ENCODE measurements around the gene CRYGN. TPM values are rescaled to one million over a fixed set of nuclear protein-coding genes. Genes with fewer than 3 reads are reported as not detected.

The CRYGN gene
- total and polyA plus RNA-seq, 9 of the 15 experiments (the other 6 are each of a cell fraction or from before 2014, with no cell fraction given): not detected

- no peak overlapping the region for H3K4me2 ChIP-seq (ENCODE audit: insufficient read depth, low read length)
- TF ChIP-seq HDAC2 (IDR thresholded peaks at IDR 0.05) (no peak), MTA3 (IDR thresholded peaks at IDR 0.05; ENCODE audit: borderline replicate concordance) (no peak), ETV1 (tag; conservative IDR thresholded peaks at IDR 0.05; ENCODE audit: low read depth) (no peak), PCBP2 (IDR thresholded peaks at IDR 0.05; ENCODE audit: low read depth, low read length, poor library complexity, severe bottlenecking) (no peak), FOXP1 (CRISPR knock-in tag; IDR thresholded peaks at IDR 0.05) (no peak), ZBTB11 (CRISPR knock-in tag; IDR thresholded peaks at IDR 0.05) (no peak), SIN3A (IDR thresholded peaks at IDR 0.05; ENCODE audit: borderline replicate concordance in 2 of 2, control insufficient read depth in 1 of 2, low read depth in 2 of 2, low read length in 2 of 2) (no peak), ZHX1 (conservative IDR thresholded peaks at IDR 0.05; ENCODE audit: low read length) (no peak), YY1 (IDR thresholded peaks at IDR 0.05; ENCODE audit: borderline replicate concordance in 1 of 3, control insufficient read depth in 1 of 3, extremely low read depth in 1 of 3, insufficient read depth in 3 of 3, insufficient read length in 1 of 3, insufficient replicate concordance in 2 of 3, low read depth in 1 of 3, low read length in 2 of 3) (no peak), ZNF347 (CRISPR knock-in tag; IDR thresholded peaks at IDR 0.05; ENCODE audit: low read depth) (no peak), PTTG1 (tag; IDR thresholded peaks at IDR 0.05; ENCODE audit: low read depth) (no peak), ATF4 (CRISPR knock-in tag; IDR thresholded peaks at IDR 0.05) (no peak)
Observed at GRCh38 chr7:151482883-151483710, 43.2 kb upstream of the CRYGN start.

More at GRCh38 chr7:151482883-151483710, 43.2 kb upstream of the CRYGN start:
- no peak for FAIRE-seq
- Histone ChIP-seq H4K20me1 (replicated peaks; ENCODE audit: control insufficient read depth, insufficient read depth, low read length) (peaks cover 7% of the 10 kb centered on the region), H3K9ac (ENCODE audit: insufficient read depth in 1 of 2, low read depth in 2 of 2, low read length in 2 of 2) (no peak overlapping the region), H2AFZ (ENCODE audit: low read depth, low read length) (no peak overlapping the region), H3K36me3 (ENCODE audit: control insufficient read depth, insufficient read depth, low read length) (peaks cover 90% of the 10 kb centered on the region), H3K4me1 (replicated peaks in 1 of 2; ENCODE audit: control insufficient read depth in 2 of 2, insufficient read depth in 2 of 2, low read length in 2 of 2) (no peaks in the 10 kb centered on the region; a peak in 1 of 5 replicates), H3K9me1 (ENCODE audit: control insufficient read depth, insufficient read depth, low read length) (no peaks in the 10 kb centered on the region), H3K27ac (ENCODE audit: extremely low read depth, low read depth, low read length) (no peak overlapping the region), H3K27me3 (ENCODE audit: control insufficient read depth in 2 of 2, insufficient read depth in 2 of 2, low read length in 2 of 2) (no peaks in the 10 kb centered on the region), H3K4me3 (no peak overlapping the region), H3K9me3 (replicated peaks; ENCODE audit: control insufficient read depth, insufficient read depth, low read depth, low read length) (no peaks in the 10 kb centered on the region), H3K79me2 (ENCODE audit: control insufficient read depth, insufficient read depth, low read length) (peaks cover 80% of the 10 kb centered on the region)
- ChIA-PET POLR2A (interaction anchor here (0.6 to 1.1 kb wide), 5 partner anchors 10 to 272 kb away, joined by 3 to 4 read pairs (median 3); no protein-coding TSS in a partner anchor), CTCF (ENCODE audit: low intra/inter-chr PET ratio) (no interaction called here)
- BruUV-seq (replicated peaks): no TSS peak
- no peak for DNase-seq (ENCODE audit: extremely low read depth in 1 of 4, low spot score in 3 of 4)
- in situ Hi-C loops (cut with MboI): no loop called here
- WGBS (ENCODE audit: insufficient coverage, low coverage, missing lambda C conversion rate): 90% methylated on average over 8 of the region's 8 CpGs
- ATAC-seq: no peak; the same call in 2 of the 3 replicates
- intact Hi-C loops (cut with micrococcal nuclease): no loop called here
